ENCODE data around the gene GRPEL1. TPM values are rescaled to one million over a fixed set of nuclear protein-coding genes. Genes with fewer than 3 reads are reported as not detected.

GRPEL1 gene
- total RNA-seq, 1 experiment from 2014 or later: 74.5 TPM

DNA sequence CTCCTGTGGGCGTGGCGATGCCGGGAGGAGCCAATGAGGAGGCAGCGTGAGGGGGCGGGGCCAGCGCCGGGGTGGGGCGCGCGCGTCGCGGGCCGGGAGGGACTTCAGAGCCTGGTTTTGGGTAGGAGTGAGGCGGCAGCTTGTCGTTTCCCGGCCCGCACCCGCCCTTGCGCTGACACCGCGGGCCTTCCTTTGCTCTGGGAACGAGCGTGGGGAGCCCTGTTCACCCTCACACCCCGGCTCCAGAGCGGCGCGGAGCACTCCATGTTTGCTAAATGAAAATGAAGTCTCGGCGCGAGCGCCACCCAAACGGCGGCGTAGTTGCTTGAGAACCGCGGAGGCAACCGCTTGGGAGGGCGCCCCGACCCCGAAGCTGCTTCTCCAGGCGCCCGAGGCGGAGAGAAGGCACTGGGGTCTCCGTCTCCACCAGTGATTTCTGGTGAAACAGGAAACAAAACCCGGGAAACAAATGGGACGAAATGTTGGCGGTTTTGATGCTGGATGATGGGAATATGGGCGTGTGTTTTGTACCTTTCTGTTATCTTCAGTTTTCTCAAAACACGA, 497 bp upstream of the GRPEL1 start:
- Histone ChIP-seq H3K4me1 (ENCODE audit: insufficient read depth, low read length) (peaks cover 17% of the 10 kb centered on the region; the same call in 1 of the 2 replicates), H3K4me2 (ENCODE audit: low read length) (peak overlapping the region; percentile 98), H4K20me1 (ENCODE audit: low read length) (peaks cover 36% of the 10 kb centered on the region), H3K27me3 (ENCODE audit: low read length) (no peaks in the 10 kb centered on the region), H3K9ac (ENCODE audit: low read length) (peak overlapping the region; percentile 86), H3K9me2 (replicated peaks; ENCODE audit: low read length) (no peaks in the 10 kb centered on the region), H3K36me3 (ENCODE audit: low read depth, low read length) (peaks cover 19% of the 10 kb centered on the region), H3F3A (ENCODE audit: low read length, unreplicated experiment) (no peaks in the 10 kb centered on the region), H3K79me2 (ENCODE audit: low read length) (peaks cover 49% of the 10 kb centered on the region), H2AFZ (ENCODE audit: low read length) (peak overlapping the region; percentile 80), H3K27ac (ENCODE audit: low read length) (peak overlapping the region; percentile 27; the same call in 1 of the 2 replicates), H3K4me3 (ENCODE audit: low read length) (peak overlapping the region; percentile 96), H3K9me3 (ENCODE audit: low read length) (no peaks in the 10 kb centered on the region)
- TSS peak; percentile 94 for BruUV-seq (replicated peaks)
- TF ChIP-seq EZH2 (IDR thresholded peaks at IDR 0.05; ENCODE audit: low read length, unreplicated experiment) (no peak), EZH2phosphoT487 (IDR thresholded peaks at IDR 0.05; ENCODE audit: borderline replicate concordance, low read length) (no peak)
- TF ChIP-seq, protein P1, sequence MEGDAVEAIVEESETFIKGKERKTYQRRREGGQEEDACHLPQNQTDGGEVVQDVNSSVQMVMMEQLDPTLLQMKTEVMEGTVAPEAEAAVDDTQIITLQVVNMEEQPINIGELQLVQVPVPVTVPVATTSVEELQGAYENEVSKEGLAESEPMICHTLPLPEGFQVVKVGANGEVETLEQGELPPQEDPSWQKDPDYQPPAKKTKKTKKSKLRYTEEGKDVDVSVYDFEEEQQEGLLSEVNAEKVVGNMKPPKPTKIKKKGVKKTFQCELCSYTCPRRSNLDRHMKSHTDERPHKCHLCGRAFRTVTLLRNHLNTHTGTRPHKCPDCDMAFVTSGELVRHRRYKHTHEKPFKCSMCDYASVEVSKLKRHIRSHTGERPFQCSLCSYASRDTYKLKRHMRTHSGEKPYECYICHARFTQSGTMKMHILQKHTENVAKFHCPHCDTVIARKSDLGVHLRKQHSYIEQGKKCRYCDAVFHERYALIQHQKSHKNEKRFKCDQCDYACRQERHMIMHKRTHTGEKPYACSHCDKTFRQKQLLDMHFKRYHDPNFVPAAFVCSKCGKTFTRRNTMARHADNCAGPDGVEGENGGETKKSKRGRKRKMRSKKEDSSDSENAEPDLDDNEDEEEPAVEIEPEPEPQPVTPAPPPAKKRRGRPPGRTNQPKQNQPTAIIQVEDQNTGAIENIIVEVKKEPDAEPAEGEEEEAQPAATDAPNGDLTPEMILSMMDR (conservative IDR thresholded peaks at IDR 0.05; ENCODE audit: low read depth, low read length): no peak
- DNase-seq (no peak), ATAC-seq (no peak; the same call in 1 of the 2 replicates)
- ChIA-PET CTCF (interaction anchor here (0.5 to 1.3 kb wide), 4 partner anchors 26 to 391 kb away, joined by 3 to 8 read pairs (median 5); a partner anchor contains a TSS), POLR2A (ENCODE audit: unreplicated experiment) (interaction anchor here (0.5 to 1.0 kb wide), 5 partner anchors 34 to 1701 kb away, joined by 4 to 14 read pairs (median 5); no protein-coding TSS in a partner anchor)
- intact Hi-C loops (cut with micrococcal nuclease): loop anchor here (5.0 kb wide), 1 partner anchor 81 kb away; no protein-coding TSS in a partner anchor

DNA sequence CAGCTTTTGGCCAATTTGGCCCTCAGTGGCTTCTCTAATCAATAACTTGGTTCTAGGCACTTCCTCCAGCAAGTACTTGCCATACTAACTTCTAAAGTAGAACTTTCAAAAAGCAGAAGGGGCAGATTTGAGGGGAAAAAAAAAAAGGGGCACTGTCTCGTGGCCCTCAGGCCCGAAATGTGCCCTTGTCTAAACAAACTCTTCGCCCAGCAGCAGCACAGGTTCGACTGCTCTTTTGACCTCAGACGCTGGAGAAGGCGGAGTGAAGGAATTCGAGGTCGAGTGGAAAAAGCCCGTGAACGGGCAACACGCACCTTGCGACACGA, 775 bp downstream of the GRPEL1 start:
- intact Hi-C loops (cut with micrococcal nuclease): loop anchor here (5.0 kb wide), 1 partner anchor 80 kb away; no protein-coding TSS in a partner anchor
- Histone ChIP-seq H3K4me2 (ENCODE audit: low read length) (peak overlapping the region; percentile 95), H3K9me3 (ENCODE audit: low read length) (no peaks in the 10 kb centered on the region), H3F3A (ENCODE audit: low read length, unreplicated experiment) (no peaks in the 10 kb centered on the region), H3K27me3 (ENCODE audit: low read length) (no peaks in the 10 kb centered on the region), H4K20me1 (ENCODE audit: low read length) (peaks cover 41% of the 10 kb centered on the region), H3K4me3 (ENCODE audit: low read length) (peak overlapping the region; percentile 96), H3K79me2 (ENCODE audit: low read length) (peaks cover 52% of the 10 kb centered on the region), H3K27ac (ENCODE audit: low read length) (no peak overlapping the region; the same call in 1 of the 2 replicates), H3K9ac (ENCODE audit: low read length) (peak overlapping the region; percentile 98), H3K36me3 (ENCODE audit: low read depth, low read length) (peaks cover 25% of the 10 kb centered on the region), H3K9me2 (replicated peaks; ENCODE audit: low read length) (no peaks in the 10 kb centered on the region), H2AFZ (ENCODE audit: low read length) (no peak overlapping the region), H3K4me1 (ENCODE audit: insufficient read depth, low read length) (peaks cover 17% of the 10 kb centered on the region; the same call in 1 of the 2 replicates)
- DNase-seq (no peak), ATAC-seq (no peak)
- TSS peak; percentile 46 for BruUV-seq (replicated peaks)
- CTCF ChIA-PET: interaction anchor here (1.3 kb wide), 1 partner anchor 25 kb away, joined by 7 read pairs; a partner anchor contains a TSS
- POLR2A ChIA-PET (ENCODE audit: unreplicated experiment): no interaction called here
- TF ChIP-seq EZH2 (IDR thresholded peaks at IDR 0.05; ENCODE audit: low read length, unreplicated experiment) (no peak), EZH2phosphoT487 (IDR thresholded peaks at IDR 0.05; ENCODE audit: borderline replicate concordance, low read length) (no peak)
- TF ChIP-seq, protein P1 (conservative IDR thresholded peaks at IDR 0.05; ENCODE audit: low read depth, low read length): no peak

DNA sequence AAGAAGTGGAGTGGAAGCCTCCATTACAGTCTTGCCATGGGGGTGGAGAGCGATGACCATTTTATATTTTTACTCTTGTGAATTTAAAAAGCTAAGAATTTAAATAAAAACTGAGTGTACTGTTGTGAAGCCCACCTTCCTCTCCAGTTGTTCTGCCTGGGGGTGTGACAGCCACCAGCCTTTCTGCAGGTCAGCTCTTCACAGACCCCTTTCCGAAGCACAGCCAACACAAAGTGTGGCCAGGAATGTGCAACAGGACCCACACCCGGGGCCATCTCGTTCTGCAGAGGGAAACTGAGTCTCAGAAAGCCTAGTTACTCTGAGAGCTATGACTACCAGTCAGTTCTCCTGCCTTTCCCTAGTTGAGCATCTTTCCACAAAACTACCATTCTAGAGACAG, 1.4 kb downstream of the GRPEL1 start:
- H3K9ac ChIP-seq (ENCODE audit: low read length): peak overlapping the region; percentile 98
- intact Hi-C loops (cut with micrococcal nuclease): loop anchor here (5.0 kb wide), 1 partner anchor 79 kb away; no protein-coding TSS in a partner anchor
- peaks cover 17% of the 10 kb centered on the region; the same call in 1 of the 2 replicates for H3K4me1 ChIP-seq (ENCODE audit: insufficient read depth, low read length)
- H2AFZ ChIP-seq (ENCODE audit: low read length): no peak overlapping the region
- H3K27ac ChIP-seq (ENCODE audit: low read length): no peak overlapping the region
- BruUV-seq (replicated peaks): no TSS peak
- ChIA-PET CTCF (no interaction called here), POLR2A (ENCODE audit: unreplicated experiment) (interaction anchor here (0.5 kb wide), 1 partner anchor 157 kb away, joined by 3 read pairs; the partner anchor contains the start of gene TBC1D14)
- H3K9me3 ChIP-seq (ENCODE audit: low read length): no peaks in the 10 kb centered on the region
- DNase-seq (no peak), ATAC-seq (no peak)
- no peaks in the 10 kb centered on the region for H3F3A ChIP-seq (ENCODE audit: low read length, unreplicated experiment)
- H3K4me3 ChIP-seq (ENCODE audit: low read length): peak overlapping the region; percentile 96
- H3K9me2 ChIP-seq (replicated peaks; ENCODE audit: low read length): no peaks in the 10 kb centered on the region
- H4K20me1 ChIP-seq (ENCODE audit: low read length): peaks cover 41% of the 10 kb centered on the region
- peak overlapping the region; percentile 95 for H3K4me2 ChIP-seq (ENCODE audit: low read length)
- TF ChIP-seq EZH2 (IDR thresholded peaks at IDR 0.05; ENCODE audit: low read length, unreplicated experiment): no peak
- peaks cover 52% of the 10 kb centered on the region for H3K79me2 ChIP-seq (ENCODE audit: low read length)
- peaks cover 31% of the 10 kb centered on the region for H3K36me3 ChIP-seq (ENCODE audit: low read depth, low read length)
- H3K27me3 ChIP-seq (ENCODE audit: low read length): no peaks in the 10 kb centered on the region
